Stimulated activated CD4-positive, alpha-beta T cell treated with anti-CD3 and anti-CD28 coated beads, Interleukin-4, amount 100 ng/mL, for 48 hours (primary cell): ENCODE results near the gene AADACL3.

Experiments used
- DNase-seq, 2 donors: peaks; one replicate each; pipeline ENCODE4 v3.0.0-alpha.2; 2020; ENCODE audit warnings: low read depth in 2 of 2

The AADACL3 gene

DNA sequence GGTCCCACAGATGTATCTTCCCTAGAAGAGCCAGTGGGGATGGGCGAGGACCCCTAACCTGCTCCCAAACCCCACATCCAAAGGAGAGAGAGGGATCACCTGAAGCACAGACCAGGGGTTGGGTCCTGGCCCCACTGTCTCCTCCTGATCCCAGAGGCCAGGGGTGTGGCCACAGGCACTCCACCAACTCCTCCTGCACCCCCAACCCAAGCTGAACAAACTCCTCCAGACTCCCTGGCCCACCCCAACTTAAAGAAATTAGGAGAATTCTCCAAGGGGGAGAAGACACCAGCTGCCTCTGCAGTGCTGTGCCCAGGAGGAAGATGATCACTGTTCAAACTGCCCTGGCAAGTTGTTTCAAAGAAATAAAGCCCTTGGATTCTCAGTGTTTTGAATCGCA, 53.1 kb downstream of the AADACL3 start:
- no peak for DNase-seq

DNA sequence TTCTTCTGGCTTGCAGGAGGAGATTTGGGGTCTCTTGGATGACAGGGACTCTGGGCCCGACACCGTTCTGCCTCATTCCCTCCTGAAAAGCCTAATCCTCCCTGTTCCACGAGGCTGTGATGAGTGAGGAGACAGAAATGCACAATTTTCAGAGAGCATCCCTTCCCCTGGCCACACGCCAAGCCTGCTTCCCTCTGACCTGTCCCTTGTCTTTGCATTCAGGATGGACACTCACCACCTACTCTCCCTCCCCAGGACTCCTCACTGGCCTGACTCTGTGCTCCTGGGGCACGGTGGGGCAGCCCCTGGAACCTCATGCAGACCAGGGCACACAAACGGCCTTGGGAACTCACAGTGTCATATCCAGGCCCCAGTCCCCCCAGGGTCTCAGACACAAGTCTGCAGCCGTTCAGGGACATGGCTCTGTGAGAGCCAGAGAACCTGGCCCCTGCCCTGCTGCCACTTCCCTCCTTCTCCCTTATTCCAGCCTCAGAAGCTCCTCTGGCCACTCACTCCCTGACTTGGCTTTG, 54.1 kb downstream of the AADACL3 start:
- DNase-seq, result no peak

DNA sequence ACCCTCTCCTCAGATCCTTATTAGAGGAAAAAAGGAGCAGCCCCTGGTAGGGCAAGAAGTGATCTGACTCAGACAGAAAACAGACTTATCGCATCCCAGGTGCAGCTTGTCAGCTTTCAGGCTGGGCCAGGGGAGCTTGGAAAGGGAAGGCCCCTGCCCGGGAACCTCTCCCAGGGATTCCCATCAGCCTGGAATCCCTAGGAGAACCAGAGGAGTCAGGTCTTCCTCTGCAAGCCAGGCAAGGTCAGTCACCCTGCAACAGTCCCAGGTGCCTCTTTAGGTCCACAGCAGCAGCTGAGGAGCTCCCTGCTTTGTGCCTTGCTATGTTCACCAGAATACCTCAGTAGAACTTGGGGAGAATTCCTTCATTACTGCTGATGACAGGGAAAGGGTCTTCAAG, 54.7 kb downstream of the AADACL3 start:
- no peak for DNase-seq

DNA sequence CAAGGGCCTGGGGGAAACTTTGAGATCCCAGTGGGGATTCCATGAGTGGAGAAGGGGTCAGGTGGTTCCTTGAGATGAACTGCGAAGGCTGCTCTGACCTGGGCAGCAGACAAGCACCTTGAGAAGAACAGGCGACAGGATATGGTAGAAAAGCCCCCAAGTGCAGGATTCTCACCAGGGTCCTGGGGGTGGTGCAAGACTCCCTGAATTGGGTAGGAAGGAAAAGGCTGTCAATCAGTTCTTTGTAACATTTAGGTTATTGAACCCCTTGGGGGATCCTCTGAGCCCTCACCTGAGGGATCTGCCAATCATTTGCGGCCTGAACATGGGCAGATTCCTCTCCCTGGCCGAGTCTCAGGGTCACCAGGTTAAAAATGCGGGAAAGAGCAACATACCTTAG, 55.3 kb downstream of the AADACL3 start:
- no peak for DNase-seq

DNA sequence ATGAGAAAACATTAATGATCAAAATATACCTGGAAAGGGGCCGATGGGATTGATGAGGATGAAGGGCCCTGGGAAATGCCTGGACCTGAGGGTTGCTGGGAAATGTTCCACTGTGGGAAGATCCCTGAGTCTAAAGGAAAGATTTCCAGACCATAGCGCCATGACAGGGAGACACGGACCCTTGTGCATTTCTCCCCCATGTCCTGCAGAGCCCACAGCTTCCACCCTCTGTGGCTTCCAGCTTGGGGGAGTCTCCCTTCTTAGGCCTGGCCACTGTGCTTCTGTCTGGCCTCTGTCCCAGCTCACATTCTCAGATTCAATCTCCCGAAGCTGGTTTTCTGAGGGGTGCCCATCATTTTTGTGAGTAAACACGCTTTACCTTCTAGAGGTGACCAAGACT, 56.6 kb downstream of the AADACL3 start:
- DNase-seq, result no peak

DNA sequence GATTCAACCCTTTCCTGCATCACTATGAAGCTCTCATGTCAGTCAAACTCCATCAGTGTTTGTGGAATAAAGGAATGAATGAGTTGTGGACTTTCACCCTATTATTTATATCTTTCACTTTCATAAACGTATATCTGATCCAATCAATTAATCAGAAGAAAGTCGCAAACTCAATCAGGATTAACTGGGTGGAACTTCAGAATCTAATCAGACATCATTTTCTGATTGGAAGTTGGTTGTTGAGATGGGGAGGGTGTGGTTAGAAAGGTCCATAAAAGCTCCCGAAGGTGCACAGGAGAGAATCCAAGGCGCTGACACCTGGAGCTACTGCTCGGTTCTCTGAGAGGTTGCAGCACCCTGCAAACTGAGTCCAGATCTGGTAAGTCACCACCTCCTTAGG, 57.5 kb downstream of the AADACL3 start, which contains the start of gene PRAMEF12:
TSS of gene PRAMEF12 (plus strand) at position 301 of the 400 bp plus-strand sequence. CDS start 1,130 bp downstream, outside the sequence.
- no peak for DNase-seq

DNA sequence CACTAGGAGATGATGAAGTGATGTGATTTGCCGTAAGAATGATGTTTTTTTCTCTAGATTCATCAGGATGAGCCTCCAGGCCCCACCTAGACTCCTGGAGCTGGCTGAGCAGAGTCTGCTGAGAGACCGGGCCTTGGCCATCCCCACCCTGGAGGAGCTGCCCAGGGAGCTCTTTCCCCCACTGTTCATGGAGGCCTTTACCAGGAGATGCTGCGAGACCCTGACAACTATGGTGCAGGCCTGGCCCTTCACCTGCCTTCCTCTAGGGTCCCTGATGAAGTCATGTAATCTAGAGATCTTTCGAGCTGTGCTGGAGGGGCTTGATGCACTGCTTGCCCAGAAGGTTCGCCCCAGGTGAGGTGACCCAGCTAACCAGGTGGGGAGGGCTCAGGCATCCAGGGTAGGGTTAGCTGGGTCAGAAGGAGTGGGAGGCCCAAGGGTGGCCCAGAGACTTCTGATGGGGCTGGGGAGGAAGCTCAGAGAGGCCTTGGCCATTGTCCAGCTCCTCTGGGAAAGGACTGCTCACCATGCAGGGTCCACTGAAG, 59.0 kb downstream of the AADACL3 start:
- no peak for DNase-seq

DNA sequence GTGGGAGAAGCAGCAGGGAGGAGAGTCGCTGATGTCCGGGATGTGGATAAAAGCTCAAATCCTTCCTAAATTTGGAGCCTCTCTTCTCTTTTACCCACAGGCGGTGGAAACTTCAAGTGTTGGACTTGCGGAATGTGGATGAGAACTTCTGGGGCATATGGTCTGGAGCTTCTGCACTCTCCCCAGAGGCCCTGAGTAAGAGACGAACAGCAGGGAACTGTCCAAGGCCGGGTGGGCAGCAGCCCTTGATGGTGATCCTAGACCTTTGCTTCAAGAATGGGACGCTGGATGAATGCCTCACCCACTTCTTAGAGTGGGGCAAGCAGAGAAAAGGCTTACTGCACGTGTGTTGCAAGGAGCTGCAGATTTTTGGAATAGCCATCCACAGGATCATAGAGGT, 59.5 kb downstream of the AADACL3 start:
- no peak for DNase-seq

DNA sequence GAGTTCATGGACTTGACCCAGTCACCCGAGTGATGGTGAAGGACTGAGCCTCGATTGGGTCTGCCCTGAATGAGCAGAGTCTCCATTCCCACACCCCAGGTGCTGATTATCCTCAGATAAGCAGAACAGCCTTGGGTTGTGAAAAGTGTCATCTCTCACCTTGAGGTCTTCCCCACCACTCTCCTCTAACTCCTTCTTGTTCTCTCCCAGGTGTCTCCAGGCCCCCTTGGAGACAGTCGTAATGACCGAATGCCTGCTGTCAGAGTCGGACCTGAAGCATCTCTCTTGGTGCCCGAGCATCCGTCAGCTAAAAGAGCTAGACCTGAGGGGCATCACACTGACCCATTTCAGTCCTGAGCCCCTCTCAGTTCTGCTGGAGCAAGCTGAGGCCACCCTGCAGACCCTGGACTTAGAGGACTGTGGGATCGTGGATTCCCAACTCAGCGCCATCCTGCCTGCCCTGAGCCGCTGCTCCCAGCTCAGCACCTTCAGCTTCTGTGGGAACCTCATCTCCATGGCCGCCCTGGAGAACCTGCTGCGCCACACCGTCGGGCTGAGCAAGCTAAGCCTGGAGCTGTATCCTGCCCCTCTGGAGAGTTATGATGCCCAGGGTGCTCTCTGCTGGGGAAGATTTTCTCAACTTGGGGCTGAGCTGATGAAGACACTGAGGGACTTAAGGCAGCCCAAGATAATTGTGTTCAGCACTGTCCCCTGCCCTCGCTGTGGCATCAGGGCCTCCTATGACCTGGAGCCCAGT, 61.1 kb downstream of the AADACL3 start:
- DNase-seq, result no peak
